ENCODE measurements around the gene PIGA. TPM values are rescaled to one million over a fixed set of nuclear protein-coding genes. Genes with fewer than 3 reads are reported as not detected.
A peak's percentile ranks its signal among the peaks of the same experiment; 100 is the strongest.

PIGA gene
- total and polyA plus RNA-seq, 9 of the 15 experiments (the other 6 are each of a cell fraction or from before 2014, with no cell fraction given), result 14.8 to 36.9 (median 23.5) TPM

- peak; percentile 20 to 50 (median 27); a peak in 3 of 6 replicates for TF ChIP-seq CTCF (IDR thresholded peaks at IDR 0.05 in 2 of 3, conservative IDR thresholded peaks at IDR 0.05 in 1 of 3; ENCODE audit: insufficient read depth in 2 of 3, low read depth in 1 of 3, low read length in 3 of 3)
- TF ChIP-seq RAD21 (CRISPR knock-in tag; conservative IDR thresholded peaks at IDR 0.05 in 1 of 2, IDR thresholded peaks at IDR 0.05 in 1 of 2), result peak in 1 of 2 experiments; percentile 50; a peak in 2 of 4 replicates
- TF ChIP-seq TFE3 (CRISPR knock-in tag; IDR thresholded peaks at IDR 0.05), result no peak
Observed at GRCh38 chrX:15382813-15383212, 47.5 kb upstream of the PIGA start (continued).

GRCh38 chrX:15376956-15377355 is 41.6 kb upstream of the PIGA start:
- Histone ChIP-seq H4K20me1 (replicated peaks; ENCODE audit: control insufficient read depth, insufficient read depth, low read length) (no peaks in the 10 kb centered on the region), H2AFZ (ENCODE audit: low read depth, low read length) (no peak overlapping the region), H3K4me3 (no peak overlapping the region), H3K9me3 (replicated peaks; ENCODE audit: control insufficient read depth, insufficient read depth, low read depth, low read length) (no peaks in the 10 kb centered on the region), H3K79me2 (ENCODE audit: control insufficient read depth, insufficient read depth, low read length) (no peaks in the 10 kb centered on the region), H3K4me2 (ENCODE audit: insufficient read depth, low read length) (no peak overlapping the region), H3K4me1 (replicated peaks in 1 of 2; ENCODE audit: control insufficient read depth in 2 of 2, insufficient read depth in 2 of 2, low read length in 2 of 2) (no peaks in the 10 kb centered on the region), H3K27me3 (ENCODE audit: control insufficient read depth in 2 of 2, insufficient read depth in 2 of 2, low read length in 2 of 2) (no peaks in the 10 kb centered on the region; a peak in 1 of 5 replicates), H3K27ac (ENCODE audit: extremely low read depth, low read depth, low read length) (no peak overlapping the region), H3K36me3 (ENCODE audit: control insufficient read depth, insufficient read depth, low read length) (no peaks in the 10 kb centered on the region), H3K9ac (ENCODE audit: insufficient read depth in 1 of 2, low read depth in 2 of 2, low read length in 2 of 2) (no peak overlapping the region), H3K9me1 (ENCODE audit: control insufficient read depth, insufficient read depth, low read length) (no peaks in the 10 kb centered on the region)
- ChIA-PET POLR2A (no interaction called here), CTCF (ENCODE audit: low intra/inter-chr PET ratio) (interaction anchor here (0.6 kb wide), 1 partner anchor 951 kb away, joined by 5 read pairs; no protein-coding TSS in a partner anchor)
- in situ Hi-C loops (cut with MboI), result no loop called here
- BruUV-seq (replicated peaks), result no TSS peak
- ATAC-seq (no peak), DNase-seq (ENCODE audit: extremely low read depth in 1 of 4, low spot score in 3 of 4) (no peak), FAIRE-seq (no peak)
- WGBS (ENCODE audit: insufficient coverage, low coverage, missing lambda C conversion rate), result 0% methylated on average over 1 of the region's 1 CpG
- intact Hi-C loops (cut with micrococcal nuclease), result no loop called here
- TF ChIP-seq GTF2A2 (tag; IDR thresholded peaks at IDR 0.05) (no peak), ILF3 (IDR thresholded peaks at IDR 0.05; ENCODE audit: borderline replicate concordance) (no peak), ETS1 (conservative IDR thresholded peaks at IDR 0.05; ENCODE audit: control insufficient read depth, low read depth, low read length) (no peak), E2F8 (IDR thresholded peaks at IDR 0.05; ENCODE audit: low read depth, partially characterized antibody) (no peak), NONO (IDR thresholded peaks at IDR 0.05; ENCODE audit: low read depth in 2 of 2, low read length in 1 of 2) (no peak), ZNF696 (CRISPR knock-in tag; conservative IDR thresholded peaks at IDR 0.05) (no peak), SRF (CRISPR knock-in tag; IDR thresholded peaks at IDR 0.05) (no peak), RBM17 (IDR thresholded peaks at IDR 0.05; ENCODE audit: borderline replicate concordance, low read depth, low read length) (no peak)
